Left ventricle myocardium inferior (tissue), 1 donor: ENCODE measurements around the gene KLC1. TPM values are rescaled to one million over a fixed set of nuclear protein-coding genes. Genes with fewer than 3 reads are reported as not detected.

Source experiments
- DNase-seq: peaks from one replicate; pipeline ENCODE4 v3.0.0-alpha.2; 2020
- H3K27ac ChIP-seq: fragments of 200-600 bp; replicated peaks from 2 replicates; pipeline ENCODE4 v1.8.0; 2021
- H3K27me3 ChIP-seq: fragments of 200-600 bp; 2 replicates; pipeline ENCODE4 v1.8.0; 2021; ENCODE audit warnings: low read depth
- H3K36me3 ChIP-seq: fragments of 200-600 bp; 2 replicates; pipeline ENCODE4 v1.8.0; 2021
- H3K4me1 ChIP-seq: fragments of 200-600 bp; 2 replicates; pipeline ENCODE4 v1.8.0; 2021
- H3K4me3 ChIP-seq: fragments of 200-600 bp; 2 replicates; pipeline ENCODE4 v1.8.0; 2021; ENCODE audit warnings: mild to moderate bottlenecking, moderate library complexity
- H3K9me3 ChIP-seq: fragments of 200-600 bp; replicated peaks from 2 replicates; pipeline ENCODE4 v1.8.0; 2021
- CTCF ChIP-seq: fragments of 200-600 bp; IDR thresholded peaks from 2 replicates; pipeline ENCODE4 v1.8.0; 2021; ENCODE audit warnings: antibody characterized with exemption, mild to moderate bottlenecking, borderline replicate concordance
- intact Hi-C: fragments of 100-400 bp; cut with micrococcal nuclease; formaldehyde crosslinking; loops from one replicate; pipeline ENCODE4 v1.11.0; 2022
- total RNA-seq: library from RNA; stranded (reverse); fragmentation: NEBNext Ultra II Directional; extraction: Animal tissue kit (Norgen Biotek cat#: 25700); gene quantifications from one replicate; pipeline ENCODE4 v1.2.1, GENCODE V29; 2021
- donor health status: DM: no; HTN: yes; CAD: no; lungs with severe emphysema.

KLC1 gene
- total RNA-seq, 1 donor from 2014 or later: 137 TPM

GRCh38 chr14:103718572-103718971 is 89.6 kb downstream of the KLC1 start:
- H3K27ac ChIP-seq: no peak overlapping the region
- H3K36me3 ChIP-seq: no peaks in the 10 kb centered on the region
- no peaks in the 10 kb centered on the region for H3K27me3 ChIP-seq
- no peak for DNase-seq
- H3K9me3 ChIP-seq: no peaks in the 10 kb centered on the region
- intact Hi-C loops: no loop called here
- no peak for TF ChIP-seq CTCF
- no peak overlapping the region for H3K4me3 ChIP-seq
- peaks cover 73% of the 10 kb centered on the region for H3K4me1 ChIP-seq

- Histone ChIP-seq H3K27ac (no peak overlapping the region), H3K9me3 (no peaks in the 10 kb centered on the region), H3K27me3 (no peaks in the 10 kb centered on the region), H3K4me3 (no peak overlapping the region), H3K36me3 (no peaks in the 10 kb centered on the region), H3K4me1 (peaks cover 73% of the 10 kb centered on the region)
- no peak for TF ChIP-seq CTCF
- intact Hi-C loops: no loop called here
- no peak for DNase-seq
Measured at GRCh38 chr14:103719751-103720150, 90.7 kb downstream of the KLC1 start.

GRCh38 chr14:103721334-103722120 is 92.5 kb downstream of the KLC1 start:
- no peaks in the 10 kb centered on the region for H3K36me3 ChIP-seq
- TF ChIP-seq CTCF: no peak
- no peaks in the 10 kb centered on the region for H3K9me3 ChIP-seq
- no peak overlapping the region for H3K4me3 ChIP-seq
- intact Hi-C loops: no loop called here
- H3K27ac ChIP-seq: no peak overlapping the region
- H3K4me1 ChIP-seq: peaks cover 78% of the 10 kb centered on the region
- no peak for DNase-seq
- H3K27me3 ChIP-seq: no peaks in the 10 kb centered on the region

- H3K4me3 ChIP-seq: no peak overlapping the region
Measured at GRCh38 chr14:103723748-103724081, 94.7 kb downstream of the KLC1 start.

GRCh38 chr14:103724116-103724515 is 95.1 kb downstream of the KLC1 start:
- TF ChIP-seq CTCF: peak; percentile 36
- Histone ChIP-seq H3K36me3 (peaks cover 18% of the 10 kb centered on the region), H3K27ac (peak overlapping the region; percentile 71), H3K27me3 (no peaks in the 10 kb centered on the region), H3K9me3 (no peaks in the 10 kb centered on the region), H3K4me3 (no peak overlapping the region), H3K4me1 (peaks cover 57% of the 10 kb centered on the region)
- DNase-seq: peak; percentile 75
- intact Hi-C loops: no loop called here

More at GRCh38 chr14:103723748-103724081, 94.7 kb downstream of the KLC1 start:
- no peaks in the 10 kb centered on the region for H3K27me3 ChIP-seq
- peaks cover 14% of the 10 kb centered on the region for H3K36me3 ChIP-seq
- intact Hi-C loops: no loop called here
- no peaks in the 10 kb centered on the region for H3K9me3 ChIP-seq
- no peak for TF ChIP-seq CTCF
- no peak for DNase-seq
- peak overlapping the region; percentile 71 for H3K27ac ChIP-seq
- peaks cover 57% of the 10 kb centered on the region for H3K4me1 ChIP-seq
